ENCODE measurements around the gene PTBP1. TPM values are rescaled to one million over a fixed set of nuclear protein-coding genes. Genes with fewer than 3 reads are reported as not detected.

The PTBP1 gene
- total and polyA plus RNA-seq, 2 of the 13 experiments (the other 11 are each of a cell fraction or from before 2014, with no cell fraction given) = 195 to 288 TPM

DNA sequence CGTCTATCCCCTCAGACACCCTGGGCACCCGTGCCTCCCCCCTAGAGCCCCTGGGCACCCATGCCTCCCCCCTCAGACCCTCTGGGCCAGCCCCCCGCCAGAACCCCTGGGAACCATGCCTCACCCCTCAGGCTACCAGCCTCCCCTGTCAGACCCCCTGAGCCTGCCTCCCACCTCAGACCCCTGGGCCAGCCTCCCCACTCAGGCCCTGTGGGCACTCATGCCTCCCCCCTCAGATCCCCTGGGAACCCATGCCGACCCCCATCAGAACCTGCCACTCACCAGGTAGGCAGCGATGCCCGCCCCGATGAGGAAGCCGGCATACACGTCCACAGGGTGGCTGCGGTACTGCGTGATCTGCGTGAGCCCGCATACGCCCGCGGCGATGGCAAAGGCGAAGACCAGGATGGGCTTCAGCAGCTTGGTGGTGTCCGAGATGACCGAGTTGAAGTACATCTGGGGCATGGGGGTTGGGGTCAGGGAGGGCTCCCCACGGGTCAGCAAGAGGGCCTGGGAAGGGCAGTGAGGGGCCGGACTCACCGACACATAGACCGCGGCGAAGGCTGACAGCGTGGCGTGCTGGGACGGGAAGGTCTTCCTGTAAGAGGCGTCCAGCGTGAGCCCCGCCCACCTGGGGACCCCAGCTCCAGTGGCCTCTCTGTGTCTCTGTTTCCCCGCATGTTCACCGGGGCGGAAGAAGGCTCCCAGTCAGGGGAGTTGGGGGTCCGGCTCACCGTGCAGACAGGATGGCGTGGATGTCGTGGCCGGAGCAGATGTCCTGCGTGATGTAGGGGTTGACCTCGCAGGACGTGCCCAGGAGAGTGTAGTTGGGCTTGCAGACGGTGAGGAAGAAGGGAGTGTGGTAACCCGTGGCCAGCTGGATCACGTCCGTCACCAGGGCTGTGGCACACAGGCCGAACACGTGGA lies 17.2 kb downstream of the PTBP1 start (continued):
- TF ChIP-seq SP2 (CRISPR knock-in tag; IDR thresholded peaks at IDR 0.05) = no peak
- TF ChIP-seq ZKSCAN1 (IDR thresholded peaks at IDR 0.05; ENCODE audit: low read length) = no peak
- TF ChIP-seq PCBP1 (IDR thresholded peaks at IDR 0.05; ENCODE audit: borderline replicate concordance, low read depth, low read length) = 0 out of 2 replicates have a peak, but pooled peaks have one; percentile 74
- TF ChIP-seq ZC3H13 (CRISPR knock-in tag; IDR thresholded peaks at IDR 0.05) = 0 out of 2 replicates have a peak, but pooled peaks have one; percentile 16
- no peak for TF ChIP-seq STAG1 (CRISPR knock-in tag; IDR thresholded peaks at IDR 0.05)
- TF ChIP-seq REL (CRISPR knock-in tag; conservative IDR thresholded peaks at IDR 0.05) = no peak
- TF ChIP-seq, protein P1, sequence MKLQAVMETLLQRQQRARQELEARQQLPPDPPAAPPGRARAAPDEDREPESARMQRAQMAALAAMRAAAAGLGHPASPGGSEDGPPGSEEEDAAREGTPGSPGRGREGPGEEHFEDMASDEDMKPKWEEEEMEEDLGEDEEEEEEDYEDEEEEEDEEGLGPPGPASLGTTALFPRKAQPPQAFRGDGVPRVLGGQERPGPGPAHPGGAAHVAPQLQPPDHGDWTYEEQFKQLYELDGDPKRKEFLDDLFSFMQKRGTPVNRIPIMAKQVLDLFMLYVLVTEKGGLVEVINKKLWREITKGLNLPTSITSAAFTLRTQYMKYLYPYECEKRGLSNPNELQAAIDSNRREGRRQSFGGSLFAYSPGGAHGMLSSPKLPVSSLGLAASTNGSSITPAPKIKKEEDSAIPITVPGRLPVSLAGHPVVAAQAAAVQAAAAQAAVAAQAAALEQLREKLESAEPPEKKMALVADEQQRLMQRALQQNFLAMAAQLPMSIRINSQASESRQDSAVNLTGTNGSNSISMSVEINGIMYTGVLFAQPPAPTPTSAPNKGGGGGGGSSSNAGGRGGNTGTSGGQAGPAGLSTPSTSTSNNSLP (IDR thresholded peaks at IDR 0.05; ENCODE audit: low read depth, low read length) = no peak
- TF ChIP-seq ISX (CRISPR knock-in tag; conservative IDR thresholded peaks at IDR 0.05) = no peak
- peak; percentile 96; the same call in 1 of the 2 replicates for TF ChIP-seq POLR2AphosphoS2 (IDR thresholded peaks at IDR 0.05; ENCODE audit: low read depth, low read length)
- TF ChIP-seq PTBP1 (IDR thresholded peaks at IDR 0.05; ENCODE audit: low read depth, low read length, poor library complexity, severe bottlenecking) = peak; percentile 46
- TF ChIP-seq NFE2L1 (CRISPR knock-in tag; IDR thresholded peaks at IDR 0.05; ENCODE audit: borderline replicate concordance) = no peak
- no peak for TF ChIP-seq TBX2 (CRISPR knock-in tag; IDR thresholded peaks at IDR 0.05; ENCODE audit: borderline replicate concordance)
- TF ChIP-seq NCOA1 (CRISPR knock-in tag; IDR thresholded peaks at IDR 0.05) = no peak
- TF ChIP-seq ZZZ3 (CRISPR knock-in tag; IDR thresholded peaks at IDR 0.05; ENCODE audit: borderline replicate concordance) = no peak
- no peak for TF ChIP-seq ZNF776 (CRISPR knock-in tag; IDR thresholded peaks at IDR 0.05)
- no peak for TF ChIP-seq SMAD3 (CRISPR knock-in tag; IDR thresholded peaks at IDR 0.05)
- no peak for TF ChIP-seq ZFP41 (CRISPR knock-in tag; IDR thresholded peaks at IDR 0.05; ENCODE audit: borderline replicate concordance)
- no peak for TF ChIP-seq GABPA (IDR thresholded peaks at IDR 0.05; ENCODE audit: low read depth, low read length)
- no peak for TF ChIP-seq GABPA (CRISPR knock-in tag; IDR thresholded peaks at IDR 0.05; ENCODE audit: low read depth)
- TF ChIP-seq EP300 (IDR thresholded peaks at IDR 0.05; ENCODE audit: low read depth in 2 of 2, low read length in 2 of 2) = no peak
- no peak for TF ChIP-seq EP300 (CRISPR knock-in tag; IDR thresholded peaks at IDR 0.05; ENCODE audit: borderline replicate concordance)
- no peak for TF ChIP-seq AHR (CRISPR knock-in tag; IDR thresholded peaks at IDR 0.05)
- TF ChIP-seq ZNF619 (CRISPR knock-in tag; IDR thresholded peaks at IDR 0.05) = no peak
- peak; percentile 95 for TF ChIP-seq ZSCAN22 (CRISPR knock-in tag; IDR thresholded peaks at IDR 0.05)
- TF ChIP-seq AKAP8 (CRISPR knock-in tag; IDR thresholded peaks at IDR 0.05) = peak; percentile 82; the same call in 1 of the 2 replicates
- TF ChIP-seq, protein P2, sequence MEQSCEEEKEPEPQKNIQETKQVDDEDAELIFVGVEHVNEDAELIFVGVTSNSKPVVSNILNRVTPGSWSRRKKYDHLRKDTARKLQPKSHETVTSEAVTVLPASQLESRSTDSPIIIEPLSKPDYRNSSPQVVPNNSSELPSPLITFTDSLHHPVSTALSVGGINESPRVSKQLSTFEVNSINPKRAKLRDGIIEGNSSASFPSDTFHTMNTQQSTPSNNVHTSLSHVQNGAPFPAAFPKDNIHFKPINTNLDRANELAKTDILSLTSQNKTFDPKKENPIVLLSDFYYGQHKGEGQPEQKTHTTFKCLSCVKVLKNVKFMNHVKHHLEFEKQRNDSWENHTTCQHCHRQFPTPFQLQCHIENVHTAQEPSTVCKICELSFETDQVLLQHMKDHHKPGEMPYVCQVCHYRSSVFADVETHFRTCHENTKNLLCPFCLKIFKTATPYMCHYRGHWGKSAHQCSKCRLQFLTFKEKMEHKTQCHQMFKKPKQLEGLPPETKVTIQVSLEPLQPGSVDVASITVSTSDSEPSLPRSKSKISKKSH (CRISPR knock-in tag; IDR thresholded peaks at IDR 0.05; ENCODE audit: borderline replicate concordance) = no peak
- no peak for TF ChIP-seq HDAC6 (IDR thresholded peaks at IDR 0.05; ENCODE audit: low read depth, low read length)
